ENCODE measurements around the gene ARHGEF7.

DNA sequence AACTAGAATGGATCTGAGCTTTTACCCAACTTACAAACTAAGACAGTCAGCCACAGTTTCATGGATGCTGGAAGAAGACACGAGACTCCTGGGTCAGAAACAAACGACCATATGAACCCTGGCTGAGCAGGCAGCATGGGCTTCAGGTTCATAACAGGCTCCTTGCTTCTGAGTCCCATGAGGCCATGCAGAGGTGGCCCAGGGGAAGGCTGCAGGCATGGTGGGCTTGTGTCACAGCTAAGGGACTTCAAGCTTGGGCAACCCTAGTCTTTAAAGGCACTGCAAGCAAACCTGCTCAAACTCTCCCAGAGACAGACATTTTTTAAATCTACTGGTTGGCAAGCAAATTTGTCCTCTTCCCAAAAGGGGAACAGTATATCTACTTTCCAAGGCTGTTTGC is 5.1 kb upstream of the ARHGEF7 start:
- TF ChIP-seq CTCF (optimal IDR thresholded peaks at IDR 0.05 in 1 of 3, IDR thresholded peaks at IDR 0.05 in 1 of 3, conservative IDR thresholded peaks at IDR 0.05 in 1 of 3; ENCODE audit: extremely low read depth in 1 of 3, insufficient read depth in 2 of 3, low read length in 3 of 3) (no peak), EZH2 (IDR thresholded peaks at IDR 0.05; ENCODE audit: low read length) (no peak)
